NCI-H1436 (cell line): ENCODE measurements around the gene PTPN11.

Experiments
- DNase-seq: peaks from one replicate; lab custom pipeline; 2025; lab: John Stamatoyannopoulos, UW

The PTPN11 gene

DNA sequence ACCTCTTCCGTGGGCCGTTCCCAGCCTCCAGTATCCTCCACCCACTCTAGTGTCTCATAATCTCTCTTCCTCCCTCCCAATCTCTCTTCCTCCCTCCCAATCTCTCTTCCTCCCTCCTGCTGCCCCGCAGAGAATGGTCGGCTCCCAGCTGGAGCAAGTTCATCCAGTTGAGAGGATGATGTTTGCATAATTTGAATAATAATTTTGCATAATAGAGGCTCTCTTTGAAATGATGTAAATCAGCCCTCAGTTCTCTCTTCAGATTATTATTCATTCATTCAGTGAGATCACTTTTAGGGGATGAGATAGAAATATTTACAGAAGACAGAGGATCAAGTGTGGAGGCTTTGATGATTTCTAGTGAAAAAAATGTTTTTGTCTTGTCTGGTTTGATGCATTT, 125.0 kb downstream of the PTPN11 start:
- no peak for DNase-seq

DNA sequence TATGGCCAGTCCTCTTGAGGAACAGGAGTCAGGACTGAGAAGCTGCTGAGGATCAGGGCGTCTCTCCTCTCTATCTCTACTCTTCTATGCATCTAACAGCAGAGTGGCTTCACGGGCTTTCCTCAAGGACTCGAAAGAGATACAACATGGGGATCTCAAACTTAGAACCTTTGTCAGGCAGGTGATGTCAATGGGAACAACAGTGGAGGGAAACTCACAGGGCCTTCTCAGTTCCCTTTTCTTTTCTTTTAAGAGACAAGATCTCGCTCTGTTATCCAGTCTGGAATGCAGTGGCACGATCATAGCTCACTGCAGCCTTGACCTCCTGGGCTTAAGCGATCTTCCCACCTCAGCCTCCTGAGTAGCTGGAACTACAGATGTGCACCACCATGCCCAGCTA, 127.6 kb downstream of the PTPN11 start:
- DNase-seq, result no peak

DNA sequence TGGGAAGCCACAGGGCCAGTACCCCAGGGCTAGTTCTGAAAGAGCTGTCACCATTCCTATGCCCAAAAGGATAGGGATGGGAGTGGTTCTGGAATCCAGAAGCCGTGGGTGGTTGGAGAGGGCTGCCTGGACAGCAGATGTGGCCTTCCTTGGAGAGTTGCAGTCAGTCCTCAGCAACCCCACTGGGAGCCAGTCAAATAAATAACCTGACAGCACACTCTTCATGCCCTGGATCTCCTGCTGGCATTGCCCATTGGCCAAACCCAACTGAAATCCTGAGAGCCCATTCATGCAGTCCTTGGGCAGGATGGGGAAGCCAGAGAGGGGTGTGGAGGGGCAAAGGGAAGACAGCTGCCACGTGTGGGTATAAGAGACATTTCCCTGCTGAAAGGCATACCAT, 128.2 kb downstream of the PTPN11 start:
- DNase-seq, result no peak

DNA sequence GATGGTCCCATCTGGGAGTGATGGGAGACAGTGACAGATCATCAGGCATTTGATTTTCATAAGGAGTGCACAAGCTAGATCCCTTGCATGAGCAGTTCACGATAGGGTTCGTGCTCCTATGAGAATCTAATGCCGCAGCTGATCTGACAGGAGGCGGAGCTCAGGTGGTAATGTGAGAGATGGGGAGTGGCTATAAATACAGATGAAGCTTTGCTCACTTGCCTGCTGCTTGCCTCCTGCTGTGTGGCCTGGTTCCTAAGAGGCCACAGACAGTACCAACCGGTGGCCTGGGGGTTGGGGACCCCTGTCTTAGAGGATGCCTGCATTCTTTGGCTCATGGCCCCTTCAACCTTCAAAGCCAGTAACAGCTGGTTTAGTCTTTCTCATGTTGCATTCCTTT, 130.3 kb downstream of the PTPN11 start:
- no peak for DNase-seq

DNA sequence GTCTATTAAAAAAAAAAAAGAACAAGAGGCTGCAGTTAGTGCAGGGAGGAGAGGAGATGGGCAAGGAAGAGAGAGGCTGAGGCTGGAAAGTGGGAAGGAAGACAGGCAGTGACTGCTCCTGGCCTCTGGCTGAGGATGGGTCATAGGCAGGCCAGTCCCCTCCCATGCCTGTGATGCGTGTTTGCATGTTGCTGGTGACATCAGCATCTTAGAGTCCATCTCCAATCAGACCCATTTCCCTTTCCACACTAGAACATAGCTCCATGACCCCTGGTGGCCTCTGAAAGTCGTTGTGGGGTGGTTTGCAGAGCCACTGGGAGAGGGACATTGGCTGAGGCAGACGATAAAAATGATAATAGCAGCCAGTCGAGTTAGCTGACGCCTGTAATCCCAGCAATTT, 132.9 kb downstream of the PTPN11 start:
- no peak for DNase-seq

DNA sequence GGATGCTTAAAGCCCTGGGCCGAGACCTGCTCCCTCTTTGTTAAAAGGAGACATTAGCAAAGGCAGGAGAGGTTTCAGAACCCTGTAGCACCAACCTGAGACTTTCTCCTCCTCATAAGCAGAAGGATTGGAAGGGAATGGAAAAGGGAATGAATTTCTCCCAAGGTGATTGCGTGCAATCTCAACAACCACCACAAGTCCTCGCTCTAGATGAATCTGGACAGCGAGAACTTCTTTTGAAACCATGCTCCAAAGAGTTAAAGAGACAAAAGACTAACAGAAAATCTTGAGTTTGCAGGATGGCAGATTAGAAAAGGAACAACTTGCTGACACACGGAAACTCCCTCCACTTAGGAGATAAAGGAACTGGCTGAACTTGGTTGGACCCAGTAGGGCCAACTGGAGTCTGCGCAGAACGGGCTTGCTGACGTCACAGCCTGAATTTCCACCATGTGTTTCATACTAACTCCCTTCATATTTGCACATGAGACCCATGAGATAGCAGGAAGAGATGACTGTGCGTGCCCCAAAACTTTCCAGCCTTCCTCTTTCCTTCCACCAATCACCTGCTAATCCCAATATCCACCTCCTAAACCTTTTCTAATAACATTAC, 137.0 kb downstream of the PTPN11 start:
- DNase-seq, result no peak

DNA sequence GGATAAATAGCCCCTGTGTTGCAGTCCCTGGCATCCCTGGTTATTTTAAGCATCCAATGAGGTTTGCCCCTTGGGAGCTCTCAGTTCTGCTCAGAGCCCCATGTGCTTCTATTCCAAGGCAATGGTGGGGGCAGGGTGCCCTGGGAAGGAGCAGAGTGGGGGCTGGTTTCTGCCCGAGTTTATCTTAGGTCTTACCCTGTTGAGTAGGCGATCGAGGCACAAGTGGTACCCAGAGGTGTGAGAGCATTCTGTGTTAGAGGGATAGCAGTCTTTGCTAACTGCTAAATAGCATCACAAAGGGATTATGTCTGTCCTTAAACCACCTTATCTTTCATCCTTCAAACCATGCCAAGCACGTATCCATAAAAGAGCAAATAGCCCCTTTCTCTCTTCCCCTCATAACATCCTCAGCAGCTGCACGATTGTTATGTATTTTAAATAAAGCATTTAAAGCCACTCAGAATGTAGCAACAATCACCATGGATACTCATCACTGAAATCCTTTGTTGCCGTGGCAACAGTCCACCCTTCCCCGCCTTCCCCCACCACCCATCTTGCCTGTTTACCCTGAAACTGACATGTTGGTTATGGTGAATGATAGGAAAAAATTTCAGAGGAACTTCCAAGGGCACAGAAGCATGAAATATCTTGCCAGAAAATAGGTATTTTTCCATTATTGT, 139.3 kb downstream of the PTPN11 start:
- no peak for DNase-seq
